ENCODE data around the gene DNAH7. TPM values are rescaled to one million over a fixed set of nuclear protein-coding genes. Genes with fewer than 3 reads are reported as not detected.

Gene DNAH7
- polyA plus RNA-seq, 1 experiment = 1.2 TPM

DNA sequence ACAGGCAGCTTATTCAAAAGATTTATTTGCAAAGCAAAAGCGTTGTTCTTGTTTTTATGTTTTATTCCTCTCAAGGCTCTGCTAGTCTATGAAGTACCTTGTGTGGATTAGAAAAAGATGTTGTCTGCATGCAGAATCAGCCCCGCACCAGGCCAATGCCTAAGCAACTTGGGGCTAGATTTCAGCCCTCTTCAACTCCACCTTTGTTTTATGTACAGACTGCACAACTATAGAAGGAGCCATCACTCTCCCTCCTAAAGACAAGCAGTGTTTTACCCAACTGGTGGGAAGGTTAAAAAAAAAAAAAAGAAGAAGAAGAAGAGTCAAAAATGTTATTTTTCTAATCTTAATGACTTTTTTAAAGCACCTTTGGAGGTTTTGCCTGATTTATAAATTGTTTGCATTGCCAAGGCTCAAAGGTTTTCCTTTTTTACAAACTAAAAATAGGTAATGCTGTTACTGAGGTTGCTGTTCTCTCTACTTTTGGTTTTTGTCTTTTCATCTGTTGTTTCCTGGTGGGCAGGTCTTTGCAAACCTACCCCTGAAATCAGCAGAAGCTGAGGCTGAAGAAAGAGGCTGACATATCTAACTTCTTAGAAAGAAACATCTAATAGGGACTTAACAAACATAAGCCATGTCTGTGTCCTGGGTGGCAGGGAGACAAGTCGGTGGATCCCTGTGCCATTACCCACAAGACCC is 247.6 kb downstream of the DNAH7 start:
- Histone ChIP-seq H3K9me3 (ENCODE audit: control insufficient read depth, insufficient read depth, low read length) (no peaks in the 10 kb centered on the region), H3K27me3 (ENCODE audit: control insufficient read depth, insufficient read depth, low read length) (no peaks in the 10 kb centered on the region), H3K4me3 (ENCODE audit: low read depth, low read length) (no peak overlapping the region), H3K27ac (ENCODE audit: low read depth, low read length) (no peak overlapping the region)
- TF ChIP-seq, protein P1, sequence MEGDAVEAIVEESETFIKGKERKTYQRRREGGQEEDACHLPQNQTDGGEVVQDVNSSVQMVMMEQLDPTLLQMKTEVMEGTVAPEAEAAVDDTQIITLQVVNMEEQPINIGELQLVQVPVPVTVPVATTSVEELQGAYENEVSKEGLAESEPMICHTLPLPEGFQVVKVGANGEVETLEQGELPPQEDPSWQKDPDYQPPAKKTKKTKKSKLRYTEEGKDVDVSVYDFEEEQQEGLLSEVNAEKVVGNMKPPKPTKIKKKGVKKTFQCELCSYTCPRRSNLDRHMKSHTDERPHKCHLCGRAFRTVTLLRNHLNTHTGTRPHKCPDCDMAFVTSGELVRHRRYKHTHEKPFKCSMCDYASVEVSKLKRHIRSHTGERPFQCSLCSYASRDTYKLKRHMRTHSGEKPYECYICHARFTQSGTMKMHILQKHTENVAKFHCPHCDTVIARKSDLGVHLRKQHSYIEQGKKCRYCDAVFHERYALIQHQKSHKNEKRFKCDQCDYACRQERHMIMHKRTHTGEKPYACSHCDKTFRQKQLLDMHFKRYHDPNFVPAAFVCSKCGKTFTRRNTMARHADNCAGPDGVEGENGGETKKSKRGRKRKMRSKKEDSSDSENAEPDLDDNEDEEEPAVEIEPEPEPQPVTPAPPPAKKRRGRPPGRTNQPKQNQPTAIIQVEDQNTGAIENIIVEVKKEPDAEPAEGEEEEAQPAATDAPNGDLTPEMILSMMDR (IDR thresholded peaks at IDR 0.05; ENCODE audit: low read depth, low read length) = no peak
- ChIA-PET POLR2A (no interaction called here), CTCF (interaction anchor here (0.6 kb wide), 1 partner anchor 209 kb away, joined by 3 read pairs; no protein-coding TSS in a partner anchor)
- DNase-seq (ENCODE audit: low read depth, low spot score) = no peak

DNA sequence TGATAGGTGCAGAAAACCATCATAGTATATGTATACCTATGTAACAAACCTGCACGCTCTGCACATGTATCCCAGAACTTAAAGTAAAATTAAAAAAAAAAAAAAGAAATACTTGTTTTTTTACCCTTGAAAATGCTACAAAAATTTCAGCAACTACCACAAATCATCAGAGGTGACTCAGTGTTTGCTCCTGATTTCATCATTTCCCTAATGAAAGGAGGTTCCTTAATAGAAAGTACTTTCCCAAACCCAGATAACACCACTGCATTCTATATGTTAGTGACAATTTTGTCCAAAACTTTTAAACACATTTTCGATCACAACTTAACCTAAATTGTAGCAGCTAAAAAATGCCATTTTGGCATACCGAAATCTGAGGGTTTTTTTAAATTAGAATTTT is 248.3 kb downstream of the DNAH7 start:
- POLR2A ChIA-PET = no interaction called here
- TF ChIP-seq, protein P1 (IDR thresholded peaks at IDR 0.05; ENCODE audit: low read depth, low read length) = no peak
- CTCF ChIA-PET = interaction anchor here (0.6 kb wide), 2 partner anchors 210 to 1274 kb away, joined by 3 read pairs; no protein-coding TSS in a partner anchor
- Histone ChIP-seq H3K27ac (ENCODE audit: low read depth, low read length) (no peak overlapping the region), H3K4me3 (ENCODE audit: low read depth, low read length) (no peak overlapping the region), H3K27me3 (ENCODE audit: control insufficient read depth, insufficient read depth, low read length) (no peaks in the 10 kb centered on the region), H3K9me3 (ENCODE audit: control insufficient read depth, insufficient read depth, low read length) (no peaks in the 10 kb centered on the region)
- no peak for DNase-seq (ENCODE audit: low read depth, low spot score)

DNA sequence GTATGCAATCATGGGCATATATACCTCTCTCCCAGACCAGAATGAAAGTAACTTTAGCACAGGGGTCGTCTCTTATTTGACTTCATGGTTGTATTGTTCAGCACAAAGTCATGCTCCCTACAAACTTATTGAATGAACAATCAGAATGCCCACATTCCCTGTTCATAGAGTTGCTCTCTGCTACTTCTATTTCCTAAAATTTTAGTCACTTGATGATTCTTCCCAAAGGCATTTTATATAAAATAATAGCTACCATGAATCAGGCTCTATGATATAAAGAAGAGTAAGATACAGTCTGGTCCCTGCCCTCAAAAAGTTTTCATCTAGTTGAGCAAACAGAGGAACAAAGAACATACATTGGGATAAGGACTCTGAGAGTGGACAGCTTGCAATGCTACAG is 249.4 kb downstream of the DNAH7 start:
- H3K27ac ChIP-seq (ENCODE audit: low read depth, low read length) = no peak overlapping the region
- POLR2A ChIA-PET = no interaction called here

DNA sequence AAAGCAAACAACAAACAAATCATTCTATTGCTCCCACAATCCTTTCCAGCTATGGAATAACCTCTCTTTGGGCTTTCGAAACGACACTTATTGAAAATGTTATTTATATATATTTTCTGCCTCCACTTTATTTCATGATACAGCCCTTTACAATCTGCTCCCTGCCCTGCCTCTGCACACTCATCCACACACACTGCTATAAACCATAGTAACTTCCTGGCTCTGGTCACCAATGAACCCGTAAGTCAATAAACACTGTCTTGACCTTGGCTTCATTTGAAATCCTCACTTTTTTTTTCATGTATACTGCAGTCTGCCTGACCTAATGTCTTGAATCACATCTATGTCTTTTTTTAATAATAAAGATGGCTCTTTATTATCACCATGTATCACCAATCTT is 250.1 kb downstream of the DNAH7 start:
- Histone ChIP-seq H3K27ac (ENCODE audit: low read depth, low read length) (no peak overlapping the region), H3K4me3 (ENCODE audit: low read depth, low read length) (no peak overlapping the region), H3K27me3 (ENCODE audit: control insufficient read depth, insufficient read depth, low read length) (no peaks in the 10 kb centered on the region), H3K9me3 (ENCODE audit: control insufficient read depth, insufficient read depth, low read length) (no peaks in the 10 kb centered on the region)
- TF ChIP-seq, protein P1 (IDR thresholded peaks at IDR 0.05; ENCODE audit: low read depth, low read length) = no peak
- ChIA-PET CTCF (no interaction called here), POLR2A (interaction anchor here (0.6 kb wide), 1 partner anchor 78 kb away, joined by 5 read pairs; no protein-coding TSS in a partner anchor)
- peak; percentile 37 for DNase-seq (ENCODE audit: low read depth, low spot score)

More for the DNA sequence above, 249.4 kb downstream of the DNAH7 start:
- no peaks in the 10 kb centered on the region for H3K9me3 ChIP-seq (ENCODE audit: control insufficient read depth, insufficient read depth, low read length)
- H3K4me3 ChIP-seq (ENCODE audit: low read depth, low read length) = no peak overlapping the region
- TF ChIP-seq, protein P1 (IDR thresholded peaks at IDR 0.05; ENCODE audit: low read depth, low read length) = no peak
- DNase-seq (ENCODE audit: low read depth, low spot score) = no peak
- H3K27me3 ChIP-seq (ENCODE audit: control insufficient read depth, insufficient read depth, low read length) = no peaks in the 10 kb centered on the region
- CTCF ChIA-PET = no interaction called here

DNA sequence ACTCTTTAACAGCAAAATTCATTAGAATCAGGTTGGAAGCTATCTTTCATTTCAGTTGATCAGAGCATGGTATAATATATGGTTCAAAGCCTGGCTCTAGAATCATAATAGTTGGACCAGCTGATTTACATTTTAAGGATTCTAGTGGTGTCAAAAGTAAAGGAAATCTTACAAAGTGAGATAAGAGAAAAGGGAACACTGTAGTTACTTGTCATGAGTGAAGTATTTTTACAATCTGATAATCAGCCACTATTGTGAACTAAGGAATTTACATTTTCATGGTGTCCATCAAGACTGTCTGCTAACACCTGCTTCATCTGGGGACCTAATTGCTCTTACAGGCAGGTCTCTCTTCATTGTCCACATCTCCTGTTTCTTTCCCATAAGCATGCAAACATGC is 250.5 kb downstream of the DNAH7 start:
- TF ChIP-seq, protein P1 (IDR thresholded peaks at IDR 0.05; ENCODE audit: low read depth, low read length) = no peak
- Histone ChIP-seq H3K4me3 (ENCODE audit: low read depth, low read length) (no peak overlapping the region), H3K27me3 (ENCODE audit: control insufficient read depth, insufficient read depth, low read length) (no peaks in the 10 kb centered on the region), H3K27ac (ENCODE audit: low read depth, low read length) (no peak overlapping the region), H3K9me3 (ENCODE audit: control insufficient read depth, insufficient read depth, low read length) (no peaks in the 10 kb centered on the region)
- ChIA-PET CTCF (no interaction called here), POLR2A (interaction anchor here (0.6 kb wide), 1 partner anchor 77 kb away, joined by 5 read pairs; no protein-coding TSS in a partner anchor)
- no peak for DNase-seq (ENCODE audit: low read depth, low spot score)
